NCI-H2196 treated with DMSO at 0.1 percent for 48 hours (cell line): ENCODE data around the gene H3-3A.
"Not testable (repeated sequence)": the region's sequence is repeated elsewhere in the genome, so short reads cannot be mapped to it uniquely, and the experiment has no call there.

Experiments used
- DNase-seq: peaks from one replicate; lab custom pipeline; 2025; ENCODE audit not compliant: unreplicated experiment; lab: John Stamatoyannopoulos, UW

Gene H3-3A

DNA sequence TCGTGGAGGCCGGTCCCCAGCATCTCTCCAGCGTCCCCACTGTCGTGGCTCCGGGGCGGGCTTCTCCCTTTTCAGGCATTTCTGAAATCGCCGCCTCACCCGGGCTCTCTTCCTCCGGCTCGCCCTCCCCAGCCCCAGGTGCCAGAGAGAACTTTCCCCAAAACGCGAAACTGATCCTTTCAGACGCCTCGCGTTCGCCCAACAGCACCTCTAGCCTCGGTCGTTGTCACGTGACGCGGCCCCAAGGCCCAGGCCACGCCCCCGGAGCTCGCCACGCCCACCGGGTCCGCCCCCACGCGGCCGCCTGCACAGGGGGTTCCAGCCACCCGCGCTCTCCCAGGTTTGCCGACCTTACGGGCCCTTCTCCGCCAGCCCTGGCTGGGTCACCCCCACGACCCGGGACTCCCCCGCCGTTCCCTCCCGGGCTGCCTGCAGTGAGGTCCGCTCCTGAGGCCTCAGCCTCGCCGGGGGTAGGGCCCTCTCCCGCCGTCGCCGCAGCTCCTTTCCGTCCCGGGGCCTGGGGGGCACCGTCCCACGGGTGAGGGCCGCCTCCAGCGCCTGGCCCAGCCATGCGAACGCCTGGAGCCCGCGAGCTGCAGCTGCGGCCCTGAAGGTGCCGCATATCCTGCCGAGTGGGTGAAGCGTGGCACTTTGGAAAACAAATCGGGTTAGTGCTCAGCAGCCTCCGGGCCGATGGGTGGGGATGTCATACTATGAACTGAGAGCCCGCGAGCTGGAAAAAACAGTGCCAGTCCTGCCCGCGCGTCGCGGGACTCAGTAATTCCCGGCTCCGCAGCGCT, 21.0 kb downstream of the H3-3A start:
- peak; percentile 76 for DNase-seq

DNA sequence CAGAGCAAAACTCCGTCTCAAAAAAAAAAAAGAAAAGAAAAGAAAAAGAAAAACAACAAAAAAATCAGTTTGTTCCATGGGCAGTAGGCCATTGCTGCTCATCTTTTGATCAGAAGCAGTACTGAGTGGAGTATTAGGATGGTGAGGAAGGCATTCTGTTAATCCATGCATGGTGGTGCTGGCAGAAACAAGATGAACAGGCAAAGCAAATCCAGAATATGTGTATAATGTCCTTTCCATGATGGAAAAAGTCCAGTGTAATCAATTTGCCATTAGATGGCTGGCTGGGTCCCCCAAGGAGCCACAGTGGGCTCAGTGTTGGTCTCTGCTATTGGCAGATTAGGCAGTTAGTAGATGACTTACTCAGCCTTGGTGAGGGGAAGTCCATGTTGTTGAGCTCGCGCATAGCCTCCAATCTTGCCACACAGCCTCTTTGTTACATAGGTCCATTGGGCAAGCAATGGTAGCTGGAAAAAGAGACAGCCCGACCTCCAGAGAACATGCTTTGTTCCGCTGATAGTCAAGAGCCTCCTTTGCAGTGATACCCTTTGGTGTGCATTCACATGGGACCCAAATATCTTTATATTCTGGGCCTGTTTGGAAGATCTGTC, 23.3 kb downstream of the H3-3A start:
- DNase-seq: no peak

DNA sequence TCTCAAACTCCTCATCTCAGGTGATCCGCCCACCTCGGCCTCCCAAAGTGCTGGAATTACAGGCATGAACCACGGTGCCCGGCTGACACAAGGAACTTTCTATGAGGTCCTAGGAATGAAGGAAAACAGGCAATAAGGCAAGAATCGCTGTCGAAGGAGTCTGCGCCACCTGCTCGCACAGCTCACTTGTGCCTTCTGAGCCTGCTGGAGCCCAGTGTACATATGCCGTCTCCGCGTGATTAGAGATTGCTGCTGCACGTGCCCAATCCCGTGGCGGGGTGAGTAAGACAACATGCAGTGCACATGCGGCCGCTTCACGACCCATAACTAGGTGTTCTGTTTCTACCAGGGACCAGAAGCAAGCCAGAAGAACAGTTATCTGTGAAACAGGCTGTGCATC, 24.3 kb downstream of the H3-3A start:
- DNase-seq: no peak

DNA sequence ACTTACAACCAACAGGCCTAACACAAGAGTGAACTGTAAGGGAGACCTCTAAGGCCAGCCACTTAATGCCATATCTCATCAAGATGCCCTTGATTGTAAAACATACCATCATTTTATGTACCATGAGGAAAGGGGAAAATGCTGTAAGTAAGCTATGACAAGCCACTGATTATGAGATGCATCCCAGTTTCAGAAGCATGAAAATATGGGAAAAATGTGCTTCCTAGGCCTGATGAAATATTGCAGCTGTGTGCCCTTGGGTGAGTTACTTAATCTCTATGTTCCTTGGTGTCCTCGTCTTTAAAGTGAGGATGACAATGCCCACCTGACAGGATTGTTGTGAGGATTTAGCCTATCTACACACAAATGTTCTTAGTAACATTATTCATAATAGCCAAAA, 28.9 kb downstream of the H3-3A start:
- no peak for DNase-seq

DNA sequence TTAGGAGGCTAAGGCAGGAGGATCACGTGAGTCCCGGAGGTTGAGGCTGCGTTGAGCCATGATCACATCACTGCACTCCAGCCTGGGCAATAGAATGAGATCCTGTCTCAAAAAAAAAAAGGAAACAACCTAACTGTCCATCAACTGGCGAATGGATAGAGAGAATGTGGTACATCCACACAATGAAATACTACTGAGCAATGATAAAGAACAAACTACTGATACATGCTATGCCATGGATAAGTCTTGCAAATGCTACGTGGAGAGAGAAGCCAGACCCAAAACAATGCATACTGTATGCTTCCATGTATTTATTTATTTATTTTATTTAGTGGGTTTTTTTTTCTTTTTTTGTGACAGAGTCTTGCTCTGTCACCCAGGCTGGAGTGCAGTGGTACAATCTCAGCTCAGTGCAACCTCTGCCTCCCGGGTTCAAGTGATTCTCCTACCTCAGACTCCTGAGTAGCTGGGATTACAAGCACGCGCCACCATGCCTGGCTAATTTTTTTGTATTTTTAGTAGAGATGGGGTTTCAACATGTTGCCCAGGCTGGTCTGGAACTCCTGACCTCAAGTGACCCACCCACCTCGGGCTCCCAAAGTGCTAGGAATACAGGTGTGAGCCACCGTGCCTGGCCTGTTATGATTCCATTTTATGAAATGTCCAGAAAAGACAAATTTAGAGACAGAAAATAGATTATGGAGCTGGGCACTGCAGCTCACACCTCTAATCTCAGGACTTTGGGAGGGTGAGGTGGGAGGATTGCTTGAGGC, 29.7 kb downstream of the H3-3A start:
- DNase-seq: not testable (repeated sequence)

DNA sequence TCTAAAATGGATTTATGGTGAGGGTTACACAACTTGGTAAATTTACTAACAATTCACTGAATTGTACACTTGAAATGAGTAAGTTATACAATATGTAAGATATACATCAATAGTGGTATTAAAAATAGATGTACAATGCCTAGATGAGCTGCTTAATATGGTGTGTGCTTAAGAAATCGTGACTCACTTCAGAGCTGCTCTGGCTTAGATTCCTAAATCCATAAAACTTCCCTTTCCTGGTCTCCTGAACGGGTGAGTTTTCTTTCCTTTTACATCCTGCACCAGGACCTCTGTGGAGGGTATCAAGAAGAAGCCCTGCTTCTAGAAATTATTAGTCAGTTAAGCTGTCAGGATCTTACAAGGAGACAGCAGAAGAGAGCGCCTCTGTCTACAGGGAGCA, 30.4 kb downstream of the H3-3A start:
- no peak for DNase-seq

DNA sequence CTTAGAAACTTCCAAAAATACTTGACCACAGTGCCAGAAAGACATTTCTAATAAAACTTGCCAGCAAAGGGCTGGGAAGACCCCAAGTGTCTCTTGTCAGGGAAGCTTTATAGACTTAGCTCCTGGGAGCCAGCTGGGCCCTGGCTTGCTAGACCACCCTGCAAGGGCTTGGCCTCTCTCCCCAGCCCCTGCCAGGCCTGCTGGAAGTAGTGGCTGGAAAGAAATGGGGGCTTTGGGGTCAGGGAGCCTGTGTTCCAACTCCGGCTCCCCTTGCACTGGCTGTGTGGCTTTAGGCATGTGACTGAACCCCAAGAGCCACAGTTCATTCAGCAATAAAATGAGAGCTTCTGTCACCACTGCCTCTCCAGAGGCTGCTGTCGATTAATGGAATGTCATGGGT, 31.1 kb downstream of the H3-3A start:
- no peak for DNase-seq

DNA sequence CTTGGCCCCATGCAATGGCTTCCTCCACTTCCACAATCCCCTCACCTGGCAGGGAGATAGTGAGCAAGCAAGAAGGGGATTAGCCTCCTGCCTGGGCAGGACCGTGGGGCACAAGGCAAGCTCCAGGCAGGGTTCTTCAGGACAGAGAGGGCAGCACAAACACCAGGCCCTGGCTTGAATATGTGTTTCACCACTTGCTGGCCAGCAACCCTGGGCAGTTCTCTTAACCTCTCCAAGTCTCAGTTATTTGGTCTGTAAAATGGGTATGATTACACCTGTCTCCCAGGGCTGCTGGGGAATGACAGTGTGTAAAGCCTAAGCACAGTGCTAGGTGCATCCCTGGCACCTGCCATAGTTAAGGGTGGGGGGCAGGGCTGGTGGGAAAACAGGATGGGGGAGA, 31.9 kb downstream of the H3-3A start:
- DNase-seq: no peak

DNA sequence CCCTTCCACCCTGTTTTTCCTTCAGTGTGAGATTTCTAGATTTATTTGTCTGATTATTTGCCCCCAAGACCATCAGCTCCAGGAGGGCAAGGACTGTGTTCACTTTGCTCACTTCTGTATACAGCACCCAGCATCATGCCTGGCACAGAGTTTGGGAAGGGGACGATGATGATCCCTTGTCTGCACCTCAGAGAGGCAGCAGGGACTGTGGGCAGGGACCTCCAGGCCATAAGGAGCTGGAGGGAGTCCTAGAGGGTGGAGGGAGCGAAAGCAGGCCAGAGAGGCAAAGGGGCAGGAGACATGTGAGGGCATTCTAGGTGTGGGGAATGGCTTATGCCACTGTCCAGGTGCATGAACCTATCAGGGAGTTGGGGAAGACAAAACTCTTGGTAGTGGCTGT, 32.8 kb downstream of the H3-3A start:
- no peak for DNase-seq

DNA sequence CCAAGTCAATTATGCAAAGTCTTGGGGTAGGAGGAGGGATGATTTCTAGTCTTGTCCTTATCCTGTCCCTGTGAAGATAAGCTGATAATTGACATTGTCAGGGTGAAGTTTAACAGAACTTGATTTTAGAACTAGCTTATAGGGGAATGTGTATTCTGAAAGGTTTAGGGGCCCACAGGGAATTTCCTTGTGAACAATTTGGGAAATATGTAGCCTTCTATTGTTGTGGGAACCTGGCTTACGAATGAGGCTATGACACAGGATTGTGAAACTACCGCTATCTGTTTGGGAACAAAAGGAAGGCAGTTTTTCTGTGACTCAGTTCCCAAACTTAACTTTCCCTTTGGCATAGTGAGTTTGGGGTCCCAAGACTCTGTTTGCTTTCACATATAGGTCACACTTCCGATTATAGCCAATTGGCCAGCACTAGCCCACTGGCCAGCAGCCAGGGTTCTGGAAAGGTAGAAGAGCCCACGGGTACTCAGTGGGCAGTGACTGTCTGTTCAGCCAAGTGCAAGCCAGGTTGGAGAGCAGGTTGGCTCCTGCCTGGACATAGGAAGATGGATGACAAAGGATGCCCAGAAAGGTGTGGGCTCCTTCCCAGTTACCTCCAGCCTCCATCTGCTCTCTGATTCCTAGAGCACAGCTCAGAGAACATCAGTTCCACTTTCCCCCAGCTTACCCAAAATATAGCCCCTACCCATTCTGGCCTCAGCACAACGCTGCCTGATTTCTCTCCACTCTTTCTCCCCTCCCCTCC, 35.5 kb downstream of the H3-3A start:
- DNase-seq: no peak

DNA sequence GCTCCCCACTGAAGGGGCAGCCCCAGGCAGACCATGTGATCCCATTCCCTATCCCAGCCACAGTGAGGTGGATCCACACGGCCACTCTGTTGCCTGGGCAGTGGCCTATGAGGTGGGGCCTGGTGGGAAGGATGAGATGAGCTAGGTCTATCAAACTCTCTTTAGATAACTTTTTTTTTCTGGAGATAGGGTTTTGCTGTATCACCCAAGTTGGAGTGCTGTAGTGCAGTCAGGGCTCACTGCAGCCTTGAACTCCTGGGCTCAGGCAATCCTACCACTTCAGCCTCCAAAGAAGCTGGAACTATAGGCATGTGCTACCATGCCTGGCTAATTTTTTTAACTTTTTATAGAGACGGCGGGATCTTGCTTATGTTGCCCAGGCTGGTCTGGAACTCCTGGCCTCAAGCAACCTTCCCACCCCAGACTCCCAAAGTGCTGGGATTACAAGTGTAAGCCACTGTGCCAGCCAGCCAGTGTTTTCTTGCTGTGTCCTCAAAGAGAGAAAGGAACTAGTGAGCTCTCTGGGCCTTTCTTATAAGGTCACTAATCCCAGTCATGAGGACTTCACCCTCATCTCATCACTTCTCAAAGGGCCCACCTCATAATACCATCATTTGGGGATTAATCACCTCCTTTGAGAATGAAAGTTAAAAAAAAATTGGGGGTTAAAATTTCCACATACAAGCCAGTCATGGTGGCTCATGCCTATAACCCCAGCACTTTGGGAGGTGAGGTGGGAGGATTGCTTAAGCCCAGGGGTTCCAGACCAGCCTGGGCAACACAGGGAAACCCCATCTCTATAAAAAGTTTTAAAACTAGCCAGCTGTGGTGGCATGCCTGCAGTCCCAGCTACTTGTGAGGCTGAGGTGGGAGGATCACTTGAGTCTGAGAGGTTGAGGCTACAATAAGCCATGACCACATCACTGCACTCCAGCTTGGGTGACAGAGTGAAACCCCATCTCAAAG, 36.6 kb downstream of the H3-3A start:
- DNase-seq: no peak

DNA sequence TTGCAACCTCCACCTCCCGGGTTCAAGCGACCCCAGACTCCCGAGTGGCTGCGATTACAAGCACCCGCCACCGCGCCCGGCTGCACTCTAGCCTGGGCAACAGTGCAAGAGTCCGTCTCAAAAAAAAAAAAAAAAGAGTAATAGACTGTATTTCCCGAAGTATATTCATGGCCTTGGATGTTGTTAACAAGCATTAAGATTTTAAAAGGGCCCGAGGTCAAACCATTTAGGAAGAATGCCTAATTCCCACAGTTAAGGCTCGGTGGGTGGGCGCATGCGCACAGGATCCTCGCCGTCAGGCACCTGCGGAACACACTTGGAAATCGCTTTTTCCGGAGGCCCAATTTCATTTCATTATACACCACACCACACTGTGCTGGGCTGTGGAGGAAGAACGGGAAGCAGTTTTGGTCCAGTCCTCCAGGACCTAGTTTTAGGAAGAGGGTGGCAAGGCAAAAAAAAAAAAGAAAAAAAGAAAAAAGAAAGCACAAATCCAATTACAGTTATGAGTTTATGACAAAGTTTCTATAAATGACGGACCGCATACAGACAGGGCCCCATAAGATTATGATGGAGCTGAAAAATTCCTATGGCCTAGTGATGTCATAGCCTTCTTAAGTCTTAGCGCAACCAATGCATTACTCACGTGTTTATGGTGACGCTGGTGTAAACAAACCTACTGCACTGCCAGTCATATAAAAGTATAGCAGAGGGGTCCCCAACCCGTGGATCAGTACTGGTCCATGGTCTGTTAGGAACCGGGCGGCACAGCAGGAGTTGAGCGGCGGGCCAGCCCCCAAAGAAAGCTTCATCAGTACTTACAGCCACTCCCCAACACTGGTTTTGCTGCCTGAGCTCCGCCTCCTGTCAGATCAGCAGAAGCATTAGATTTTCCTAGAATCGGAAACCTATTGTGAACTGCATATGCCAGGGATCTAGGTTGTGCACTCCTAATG, 38.2 kb downstream of the H3-3A start:
- DNase-seq: no peak

DNA sequence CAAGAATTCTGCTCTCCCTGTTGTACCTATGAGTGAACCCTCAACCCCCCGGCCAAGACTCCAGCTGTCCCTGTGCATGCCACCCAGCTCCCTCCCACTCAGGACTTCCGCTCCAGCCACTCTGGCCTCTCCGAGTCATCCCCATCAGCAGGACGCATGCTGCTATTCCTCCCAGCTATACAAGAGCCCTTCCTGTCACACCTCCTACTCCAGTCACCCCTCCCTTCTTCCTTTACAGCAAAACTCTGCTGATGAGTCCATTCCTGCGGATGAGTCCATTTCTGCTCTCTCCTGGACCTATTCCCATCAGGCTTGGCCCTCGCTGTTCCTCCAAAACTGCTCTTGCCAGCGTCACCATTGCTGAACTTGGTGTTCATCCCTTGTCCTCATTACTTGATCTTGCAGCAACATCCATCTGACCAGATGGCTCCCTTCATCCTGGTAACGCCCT, 42.2 kb downstream of the H3-3A start:
- DNase-seq: no peak

DNA sequence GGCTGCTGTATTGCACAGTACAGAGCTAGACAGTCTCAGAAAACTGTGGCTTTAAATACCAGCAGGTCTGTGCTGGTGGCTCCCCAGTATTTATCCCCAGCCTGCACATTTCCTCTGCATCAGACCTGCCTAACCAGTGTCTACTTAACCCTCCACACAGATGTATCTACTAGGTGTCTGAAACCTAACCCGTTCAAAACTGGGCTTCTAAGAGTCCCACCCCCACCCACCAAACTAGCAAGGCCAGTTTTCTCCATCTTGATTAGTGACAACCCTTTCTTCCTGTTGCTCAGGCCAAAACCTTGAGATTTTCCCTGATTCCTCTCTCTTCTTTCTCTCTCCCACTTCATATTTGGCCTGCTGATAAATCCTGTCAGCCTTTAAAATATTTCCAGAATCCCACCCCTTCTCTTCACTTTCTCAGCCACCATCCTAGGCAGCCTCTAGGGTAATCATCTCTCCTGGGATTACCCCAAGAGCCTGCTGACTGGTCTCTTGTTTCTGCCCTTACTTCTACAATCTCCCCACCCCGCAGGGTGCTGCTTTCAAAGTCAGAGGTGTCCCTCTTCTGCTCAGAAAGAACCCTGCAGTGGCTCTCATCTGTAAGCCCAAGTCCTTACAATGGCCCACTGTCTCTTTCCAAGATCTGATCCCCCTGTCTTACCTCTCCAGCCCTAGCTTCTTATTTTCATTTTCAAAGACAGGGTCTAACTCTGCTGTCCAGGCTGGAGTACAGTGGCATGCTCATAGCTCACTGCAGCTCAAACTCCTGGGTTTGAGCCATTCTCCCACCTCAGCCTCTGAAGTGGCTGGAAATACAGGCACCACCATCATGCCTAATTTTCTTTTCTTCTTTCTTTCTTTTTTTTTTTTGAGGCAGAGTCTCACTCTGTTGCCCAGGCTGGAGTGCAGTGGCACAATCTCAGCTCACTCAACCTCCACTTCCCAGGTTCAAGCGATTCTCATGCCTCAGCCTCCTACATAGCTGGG, 45.2 kb downstream of the H3-3A start:
- DNase-seq: no peak

DNA sequence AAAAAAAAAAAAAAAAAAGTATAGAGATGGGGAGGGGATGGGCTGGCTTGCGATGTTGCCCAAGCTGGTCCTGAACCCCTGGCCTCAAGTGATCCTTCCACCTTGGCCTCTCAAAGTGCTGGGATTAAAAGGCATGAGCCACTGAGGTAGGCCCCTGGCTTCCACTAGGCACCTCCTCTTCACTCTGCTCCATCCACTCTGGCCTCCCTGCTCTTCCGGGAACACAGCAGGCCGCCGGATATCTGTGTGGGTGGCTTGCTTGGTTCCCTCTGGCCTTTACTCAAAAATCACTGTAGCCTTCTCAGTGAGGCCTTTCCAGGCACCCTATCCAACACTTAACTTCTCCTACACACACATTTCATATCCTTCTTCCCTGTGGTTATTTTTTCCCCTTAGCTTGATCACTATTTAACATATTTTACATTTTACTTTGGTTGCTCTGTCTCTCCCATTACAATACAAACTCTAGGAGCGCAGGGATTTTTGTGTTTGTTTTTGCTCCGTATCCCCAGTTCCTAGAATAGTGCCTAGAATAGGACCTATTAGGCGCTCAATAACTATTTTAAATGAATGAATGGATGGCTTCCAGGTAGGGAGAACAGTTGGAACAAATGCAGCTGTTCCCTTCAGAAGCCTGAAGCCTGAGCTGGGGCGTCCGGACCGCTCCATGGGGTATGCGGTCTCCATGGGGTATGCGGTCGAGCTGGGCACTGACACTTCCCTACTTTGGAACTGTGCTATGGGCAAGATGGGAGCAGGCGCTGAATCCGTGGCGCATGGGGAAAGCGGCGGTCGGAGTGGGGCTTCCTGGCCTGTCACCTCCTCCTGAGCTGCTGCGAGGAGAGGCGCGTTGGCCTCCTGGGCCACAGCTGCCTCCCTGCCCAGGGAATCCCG, 46.7 kb downstream of the H3-3A start:
- DNase-seq: no peak

DNA sequence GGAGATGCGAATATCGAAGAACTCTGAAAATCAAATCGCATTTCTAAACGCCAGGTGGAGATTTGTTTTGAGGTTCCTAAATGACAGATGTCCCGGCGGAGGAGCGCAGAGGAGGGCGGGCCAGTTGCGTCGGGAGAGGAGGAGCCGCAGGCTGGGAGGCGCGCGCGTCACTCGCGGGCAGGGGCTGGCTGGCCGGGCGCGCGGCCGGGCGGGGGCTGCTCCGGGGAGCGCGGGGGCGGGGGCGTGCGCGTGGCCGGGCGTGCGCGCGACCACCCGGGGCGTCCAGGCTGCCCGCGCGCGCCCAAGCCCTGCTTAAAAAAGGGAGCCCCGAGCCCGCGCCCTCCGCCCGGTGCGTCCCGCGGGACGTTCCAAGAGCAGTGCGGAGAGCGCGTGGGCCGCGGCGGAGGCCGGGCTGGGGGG, 47.3 kb downstream of the H3-3A start:
- DNase-seq: peak; percentile 89
